SK-N-SH (cell line): ENCODE measurements around the gene NMNAT2. TPM values are rescaled to one million over a fixed set of nuclear protein-coding genes. Genes with fewer than 3 reads are reported as not detected.

ENCODE experiments used
- CTCF ChIA-PET: fragments of 300-600, 350-600 bp; formaldehyde crosslinking; extraction: SDS; loops from one replicate; lab custom pipeline; 2021; lab: Yijun Ruan, JAX
- POLR2A ChIA-PET: fragments of 350-600 bp; sonication (Branson Sonifier 250); formaldehyde crosslinking; extraction: SDS; loops from one replicate; lab custom pipeline; 2020; ENCODE audit warnings: antibody characterized with exemption, inconsistent platforms; lab: Yijun Ruan, JAX
- DNase-seq: peaks from one replicate; pipeline ENCODE4 v3.0.0; 2012
- H2AFZ ChIP-seq: fragments of 200-600 bp; sonication (generic); 2 replicates; pipeline ENCODE4 v1.8.1; 2016; ENCODE audit warnings: antibody characterized with exemption, mild to moderate bottlenecking, low read depth
- H3F3A ChIP-seq: fragments of 200-600 bp; sonication (generic); replicated peaks from 2 replicates; pipeline ENCODE3; 2016; ENCODE audit warnings: antibody characterized with exemption, mild to moderate bottlenecking; ENCODE audit not compliant: insufficient read depth
- H3K27ac ChIP-seq, 2 experiments: fragments of 200-500 bp in 1 of 2; fragments of 200-600 bp in 1 of 2; sonication (Bioruptor generic) in 1 of 2; sonication (generic), shearing (Covaris generic) in 1 of 2; 2 replicates each; pipeline versions ENCODE4 v1.5.1 to v1.6.1; 2014 to 2016; ENCODE audit warnings: low read depth in 2 of 2, inconsistent platforms in 1 of 2, low read length in 1 of 2, mild to moderate bottlenecking in 1 of 2, mixed read lengths in 1 of 2
- H3K27me3 ChIP-seq: fragments of 200-600 bp; sonication (generic), shearing (Covaris generic); 2 replicates; pipeline ENCODE4 v1.6.1; 2016; ENCODE audit warnings: mixed run types; ENCODE audit not compliant: insufficient read depth
- H3K36me3 ChIP-seq, 2 experiments: fragments of 200-500 bp in 1 of 2; fragments of 200-600 bp in 1 of 2; sonication (Bioruptor generic) in 1 of 2; sonication (generic) in 1 of 2; replicated peaks in 1 of 2; 2 replicates each; pipeline versions ENCODE3 to v1.5.1; 2014 to 2016; ENCODE audit warnings: low read length in 1 of 2, mild to moderate bottlenecking in 1 of 2; ENCODE audit not compliant: insufficient read depth in 2 of 2, control insufficient read depth in 1 of 2
- H3K4me1 ChIP-seq, 2 experiments: fragments of 200-500 bp in 1 of 2; fragments of 200-600 bp in 1 of 2; sonication (Bioruptor generic) in 1 of 2; sonication (generic), shearing (Covaris generic) in 1 of 2; 2 replicates each; pipeline versions ENCODE4 v1.5.1 to v1.6.1; 2014 to 2016; ENCODE audit warnings: low read depth in 1 of 2, low read length in 1 of 2, mixed run types in 1 of 2; ENCODE audit not compliant: insufficient read depth in 2 of 2, control insufficient read depth in 1 of 2
- H3K4me2 ChIP-seq: fragments of 200-600 bp; sonication (generic), shearing (Covaris generic); 2 replicates; pipeline ENCODE4 v1.6.1; 2017; ENCODE audit warnings: mixed run types
- H3K4me3 ChIP-seq, 2 experiments: fragments of 200-500 bp in 1 of 2; fragments of 200-600 bp in 1 of 2; sonication (Bioruptor generic) in 1 of 2; sonication (generic), shearing (Covaris generic) in 1 of 2; 2 replicates each; pipeline versions ENCODE4 v1.5.1 to v1.8.1; 2014 to 2016; ENCODE audit warnings: low read depth in 2 of 2, inconsistent platforms in 1 of 2, low read length in 1 of 2, mild to moderate bottlenecking in 1 of 2, mixed read lengths in 1 of 2, moderate library complexity in 1 of 2
- H3K79me2 ChIP-seq: fragments of 200-600 bp; sonication (generic); 2 replicates; pipeline ENCODE4 v1.8.1; 2017; ENCODE audit warnings: mild to moderate bottlenecking; ENCODE audit not compliant: insufficient read depth
- H3K9ac ChIP-seq: fragments of 200-600 bp; sonication (generic); 2 replicates; pipeline ENCODE4 v1.6.1; 2017; ENCODE audit warnings: mixed run types
- H3K9me2 ChIP-seq: fragments of 200-600 bp; sonication (generic); 2 replicates; pipeline ENCODE4 v1.6.1; 2017; ENCODE audit warnings: mixed run types
- H3K9me3 ChIP-seq: fragments of 200-600 bp; sonication (generic); 2 replicates; pipeline ENCODE4 v1.6.1; 2017; ENCODE audit warnings: mixed run types, mild to moderate bottlenecking, moderate library complexity
- H4K20me1 ChIP-seq: fragments of 200-600 bp; sonication (generic); 2 replicates; pipeline ENCODE4 v1.6.1; 2017; ENCODE audit warnings: mild to moderate bottlenecking, mixed run types; ENCODE audit not compliant: insufficient read depth
- FOXJ3 ChIP-seq: sonication (generic); formaldehyde crosslinking; IDR thresholded peaks from 2 replicates; pipeline ENCODE4 v1.5.1; 2020; ENCODE audit warnings: mild to moderate bottlenecking, missing genetic modification reagents
- RCOR1 ChIP-seq: fragments of 150-350 bp; IDR thresholded peaks from 2 replicates; pipeline ENCODE4 v1.6.1; 2017; ENCODE audit warnings: antibody characterized with exemption, low read length
- REST ChIP-seq: IDR thresholded peaks from 2 replicates; pipeline ENCODE4 v1.6.1; 2012; ENCODE audit warnings: mild to moderate bottlenecking, low read depth, low read length, moderate library complexity
- TAF1 ChIP-seq: IDR thresholded peaks from 2 replicates; pipeline ENCODE4 v1.6.1; 2012; ENCODE audit warnings: low read depth, mild to moderate bottlenecking, low read length, moderate library complexity, borderline replicate concordance
- TCF12 ChIP-seq: IDR thresholded peaks from 2 replicates; pipeline ENCODE4 v1.4.0; 2012
- WGBS: methylation state at CpG from one replicate; pipeline ENCODE4 v1.1.6; 2017; ENCODE audit warnings: low lambda C conversion rate; 5-methylcytosine and 5-hydroxymethylcytosine counted together
- polyA plus RNA-seq, 3 experiments: library from polyadenylated mRNA; depleted of rRNA; stranded (reverse); fragments of >200 nt; gene quantifications; 2 replicates each; pipeline ENCODE4 v1.2.3, GENCODE V29; 2012

NMNAT2 gene
- polyA plus RNA-seq, 1 of the 3 experiments (the other 2 are of a cell fraction), result 0.07 TPM

- H3K9me2 ChIP-seq, result no peaks in the 10 kb centered on the region
- no peak for TF ChIP-seq TAF1
- peak; percentile 14; the same call in 1 of the 2 replicates for TF ChIP-seq TCF12
- TF ChIP-seq, all 33 proteins: peak for 1
- Histone ChIP-seq H3K4me3 (no peak overlapping the region), H3K27ac (no peak overlapping the region), H3F3A (no peaks in the 10 kb centered on the region), H3K4me1 (peaks cover 0 to 12% of the 10 kb centered on the region in 2 experiments; a peak in 1 of 4 replicates), H3K9ac (no peak overlapping the region), H2AFZ (no peak overlapping the region), H3K36me3 (no peaks in the 10 kb centered on the region), H4K20me1 (no peaks in the 10 kb centered on the region), H3K27me3 (no peaks in the 10 kb centered on the region; the same call in 1 of the 2 replicates), H3K9me3 (no peaks in the 10 kb centered on the region), H3K4me2 (no peak overlapping the region; the same call in 1 of the 2 replicates), H3K79me2 (no peaks in the 10 kb centered on the region)
- WGBS, result 20% methylated on average over 5 of the region's 5 CpGs
- ChIA-PET POLR2A (no interaction called here), CTCF (interaction anchor here (0.8 to 1.2 kb wide), 3 partner anchors 9 to 398 kb away, joined by 3 read pairs; no protein-coding TSS in a partner anchor)
- DNase-seq, result peak; percentile 32
Measured at GRCh38 chr1:183360473-183360872, 57.7 kb downstream of the NMNAT2 start.

- Histone ChIP-seq H2AFZ (no peak overlapping the region), H3K4me3 (no peak overlapping the region)
Measured at GRCh38 chr1:183356534-183357182, 61.5 kb downstream of the NMNAT2 start.

More at GRCh38 chr1:183356534-183357182, 61.5 kb downstream of the NMNAT2 start:
- no peak overlapping the region for H3K9ac ChIP-seq
- ChIA-PET CTCF (interaction anchor here (0.6 kb wide), 1 partner anchor 836 kb away, joined by 5 read pairs; no protein-coding TSS in a partner anchor), POLR2A (no interaction called here)
- no peaks in the 10 kb centered on the region for H3K36me3 ChIP-seq
- TF ChIP-seq FOXJ3 (CRISPR knock-in tag) (no peak), RCOR1 (no peak), REST (no peak)
- no peaks in the 10 kb centered on the region for H3K79me2 ChIP-seq
- no peaks in the 10 kb centered on the region; the same call in 1 of the 2 replicates for H3K27me3 ChIP-seq
- no peak overlapping the region for H3K27ac ChIP-seq
- 47% methylated on average over 6 of the region's 6 CpGs for WGBS
- no peaks in the 10 kb centered on the region for H4K20me1 ChIP-seq
- no peaks in the 10 kb centered on the region for H3K9me2 ChIP-seq
- H3K9me3 ChIP-seq, result no peaks in the 10 kb centered on the region
- peaks cover 0 to 12% of the 10 kb centered on the region in 2 experiments; a peak in 1 of 4 replicates for H3K4me1 ChIP-seq
- H3F3A ChIP-seq, result no peaks in the 10 kb centered on the region
- H3K4me2 ChIP-seq, result no peak overlapping the region
- no peak for DNase-seq
